GM23338 (cell line): ENCODE results near the gene APP. TPM values are rescaled to one million over a fixed set of nuclear protein-coding genes. Genes with fewer than 3 reads are reported as not detected.
A peak's percentile ranks its signal among the peaks of the same experiment; 100 is the strongest.

Experiments
- ATAC-seq: fragments of 200-7000 bp; cut with Tn5 transposase; 3 replicates; pipeline ENCODE4 v1.9.1; 2020
- DNase-seq: peaks from one replicate; pipeline ENCODE4 v3.0.0-alpha.2; 2015; ENCODE audit warnings: low spot score
- H2AFZ ChIP-seq: fragments of 200-600 bp; sonication (generic); 2 replicates; pipeline ENCODE4 v1.8.0; 2016; ENCODE audit warnings: antibody characterized with exemption, mild to moderate bottlenecking, moderate library complexity
- H3F3A ChIP-seq: fragments of 200-600 bp; sonication (generic); replicated peaks from 2 replicates; pipeline ENCODE4 v1.8.0; 2017; ENCODE audit warnings: antibody characterized with exemption, mixed run types, low read depth
- H3K27ac ChIP-seq: fragments of 200-600 bp; sonication (generic); 2 replicates; pipeline ENCODE4 v1.6.1; 2016; ENCODE audit warnings: low read depth
- H3K27me3 ChIP-seq: fragments of 200-600 bp; sonication (generic); 2 replicates; pipeline ENCODE4 v1.8.0; 2016; ENCODE audit warnings: mild to moderate bottlenecking, mixed run types, moderate library complexity; ENCODE audit not compliant: insufficient read depth
- H3K36me3 ChIP-seq: fragments of 200-600 bp; sonication (generic); 2 replicates; pipeline ENCODE4 v1.8.0; 2016; ENCODE audit warnings: mild to moderate bottlenecking; ENCODE audit not compliant: insufficient read depth
- H3K4me1 ChIP-seq: fragments of 200-600 bp; sonication (generic); 2 replicates; pipeline ENCODE4 v1.8.0; 2016; ENCODE audit warnings: mild to moderate bottlenecking, moderate library complexity; ENCODE audit not compliant: insufficient read depth
- H3K4me2 ChIP-seq: fragments of 200-600 bp; sonication (generic); 2 replicates; pipeline ENCODE4 v1.7.1; 2017; ENCODE audit warnings: mixed run types
- H3K4me3 ChIP-seq: fragments of 200-600 bp; sonication (generic); 2 replicates; pipeline ENCODE4 v1.6.1; 2016; ENCODE audit warnings: mixed run types
- H3K79me2 ChIP-seq: fragments of 200-600 bp; sonication (generic); replicated peaks from 2 replicates; pipeline ENCODE4 v1.8.0; 2017; ENCODE audit warnings: mild to moderate bottlenecking; ENCODE audit not compliant: insufficient read depth
- H3K9me2 ChIP-seq: fragments of 200-600 bp; sonication (generic); 2 replicates; pipeline ENCODE4 v1.8.0; 2017; ENCODE audit not compliant: insufficient read depth
- H4K20me1 ChIP-seq: fragments of 200-600 bp; sonication (generic); replicated peaks from 2 replicates; pipeline ENCODE4 v1.8.0; 2017; ENCODE audit warnings: mild to moderate bottlenecking; ENCODE audit not compliant: insufficient read depth
- H3K27ac Mint-ChIP-seq: 2 replicates; pipeline ENCODE4 v1.8.0; 2020; ENCODE audit warnings: inconsistent platforms, mild to moderate bottlenecking, moderate library complexity, mixed read lengths
- H3K27me3 Mint-ChIP-seq: 3 replicates; pipeline ENCODE4 v1.8.0; 2022; ENCODE audit warnings: low read depth, mild to moderate bottlenecking, moderate library complexity, mixed read lengths, inconsistent platforms; ENCODE audit not compliant: insufficient read depth, poor library complexity
- H3K36me3 Mint-ChIP-seq: 3 replicates; pipeline ENCODE4 v1.8.0; 2021; ENCODE audit warnings: low read depth, mild to moderate bottlenecking, inconsistent platforms, moderate library complexity, mixed read lengths
- H3K4me1 Mint-ChIP-seq: 3 replicates; pipeline ENCODE4 v1.8.0; 2020; ENCODE audit warnings: mild to moderate bottlenecking, inconsistent platforms, mixed read lengths
- H3K4me3 Mint-ChIP-seq: 3 replicates; pipeline ENCODE4 v1.8.0; 2021; ENCODE audit warnings: moderate library complexity, mild to moderate bottlenecking, inconsistent platforms, mixed read lengths
- H3K9me3 Mint-ChIP-seq: 3 replicates; pipeline ENCODE4 v1.8.0; 2020; ENCODE audit warnings: moderate library complexity, mild to moderate bottlenecking, inconsistent platforms, mixed read lengths
- CREB1 ChIP-seq: fragments of 250-450 bp; sonication (Bioruptor Pico); IDR thresholded peaks from 2 replicates; pipeline ENCODE4 v1.5.0; 2020; ENCODE audit warnings: low read depth, mild to moderate bottlenecking, moderate library complexity
- JUNB ChIP-seq: IDR thresholded peaks from one replicate; pipeline ENCODE4 v1.6.1; 2016; ENCODE audit warnings: antibody characterized with exemption; ENCODE audit not compliant: unreplicated experiment
- STAT1 ChIP-seq: IDR thresholded peaks from one replicate; pipeline ENCODE4 v1.6.1; 2016; ENCODE audit warnings: antibody characterized with exemption; ENCODE audit not compliant: unreplicated experiment
- polyA plus RNA-seq: library from polyadenylated mRNA; unstranded; fragments of >200 nt; fragmentation: Nextera tagmentation; extraction: Ambion mirVana; gene quantifications from 2 replicates; pipeline ENCODE4 v1.2.1, GENCODE V29; 2016
- total RNA-seq: library from RNA; depleted of rRNA; stranded (reverse); fragments of >200 nt; shearing (Covaris generic); gene quantifications from 2 replicates; pipeline ENCODE4 v1.2.3, GENCODE V29; 2014
- TF ChIP-seq, protein P1 (sequence below): IDR thresholded peaks from one replicate; pipeline ENCODE4 v1.6.1; 2018; ENCODE audit warnings: antibody characterized with exemption; ENCODE audit not compliant: unreplicated experiment
- TF ChIP-seq, protein P2 (sequence below): fragments of 250-450 bp; sonication (Bioruptor Pico); IDR thresholded peaks from 2 replicates; pipeline ENCODE4 v1.5.0; 2020; ENCODE audit warnings: mild to moderate bottlenecking, moderate library complexity

The APP gene
- total and polyA plus RNA-seq, 2 experiments from 2014 or later, result 69.4 to 444 TPM

DNA sequence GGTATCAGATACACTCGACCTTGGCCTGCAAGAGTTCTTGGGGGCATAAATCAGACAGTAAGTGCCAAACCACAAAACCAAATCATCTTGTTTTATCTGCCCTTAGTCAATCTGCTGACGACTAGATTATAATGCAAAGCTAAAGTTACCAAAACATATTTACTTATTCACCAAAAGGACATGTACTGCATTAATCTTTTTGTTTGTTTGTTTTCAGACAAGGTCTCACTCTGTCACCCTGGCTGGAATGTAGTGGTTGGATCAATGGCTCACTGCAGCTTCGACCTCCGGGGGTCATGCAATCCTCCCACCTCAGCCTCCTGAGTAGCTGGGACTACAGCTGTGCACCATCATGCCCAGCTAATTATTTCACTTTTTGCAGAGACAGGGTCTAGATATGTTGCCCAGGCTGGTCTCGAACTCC, 114.7 kb downstream of the APP start (continued):
- TF ChIP-seq, protein P1, sequence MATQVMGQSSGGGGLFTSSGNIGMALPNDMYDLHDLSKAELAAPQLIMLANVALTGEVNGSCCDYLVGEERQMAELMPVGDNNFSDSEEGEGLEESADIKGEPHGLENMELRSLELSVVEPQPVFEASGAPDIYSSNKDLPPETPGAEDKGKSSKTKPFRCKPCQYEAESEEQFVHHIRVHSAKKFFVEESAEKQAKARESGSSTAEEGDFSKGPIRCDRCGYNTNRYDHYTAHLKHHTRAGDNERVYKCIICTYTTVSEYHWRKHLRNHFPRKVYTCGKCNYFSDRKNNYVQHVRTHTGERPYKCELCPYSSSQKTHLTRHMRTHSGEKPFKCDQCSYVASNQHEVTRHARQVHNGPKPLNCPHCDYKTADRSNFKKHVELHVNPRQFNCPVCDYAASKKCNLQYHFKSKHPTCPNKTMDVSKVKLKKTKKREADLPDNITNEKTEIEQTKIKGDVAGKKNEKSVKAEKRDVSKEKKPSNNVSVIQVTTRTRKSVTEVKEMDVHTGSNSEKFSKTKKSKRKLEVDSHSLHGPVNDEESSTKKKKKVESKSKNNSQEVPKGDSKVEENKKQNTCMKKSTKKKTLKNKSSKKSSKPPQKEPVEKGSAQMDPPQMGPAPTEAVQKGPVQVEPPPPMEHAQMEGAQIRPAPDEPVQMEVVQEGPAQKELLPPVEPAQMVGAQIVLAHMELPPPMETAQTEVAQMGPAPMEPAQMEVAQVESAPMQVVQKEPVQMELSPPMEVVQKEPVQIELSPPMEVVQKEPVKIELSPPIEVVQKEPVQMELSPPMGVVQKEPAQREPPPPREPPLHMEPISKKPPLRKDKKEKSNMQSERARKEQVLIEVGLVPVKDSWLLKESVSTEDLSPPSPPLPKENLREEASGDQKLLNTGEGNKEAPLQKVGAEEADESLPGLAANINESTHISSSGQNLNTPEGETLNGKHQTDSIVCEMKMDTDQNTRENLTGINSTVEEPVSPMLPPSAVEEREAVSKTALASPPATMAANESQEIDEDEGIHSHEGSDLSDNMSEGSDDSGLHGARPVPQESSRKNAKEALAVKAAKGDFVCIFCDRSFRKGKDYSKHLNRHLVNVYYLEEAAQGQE, result no peak
- TF ChIP-seq, protein P2, sequence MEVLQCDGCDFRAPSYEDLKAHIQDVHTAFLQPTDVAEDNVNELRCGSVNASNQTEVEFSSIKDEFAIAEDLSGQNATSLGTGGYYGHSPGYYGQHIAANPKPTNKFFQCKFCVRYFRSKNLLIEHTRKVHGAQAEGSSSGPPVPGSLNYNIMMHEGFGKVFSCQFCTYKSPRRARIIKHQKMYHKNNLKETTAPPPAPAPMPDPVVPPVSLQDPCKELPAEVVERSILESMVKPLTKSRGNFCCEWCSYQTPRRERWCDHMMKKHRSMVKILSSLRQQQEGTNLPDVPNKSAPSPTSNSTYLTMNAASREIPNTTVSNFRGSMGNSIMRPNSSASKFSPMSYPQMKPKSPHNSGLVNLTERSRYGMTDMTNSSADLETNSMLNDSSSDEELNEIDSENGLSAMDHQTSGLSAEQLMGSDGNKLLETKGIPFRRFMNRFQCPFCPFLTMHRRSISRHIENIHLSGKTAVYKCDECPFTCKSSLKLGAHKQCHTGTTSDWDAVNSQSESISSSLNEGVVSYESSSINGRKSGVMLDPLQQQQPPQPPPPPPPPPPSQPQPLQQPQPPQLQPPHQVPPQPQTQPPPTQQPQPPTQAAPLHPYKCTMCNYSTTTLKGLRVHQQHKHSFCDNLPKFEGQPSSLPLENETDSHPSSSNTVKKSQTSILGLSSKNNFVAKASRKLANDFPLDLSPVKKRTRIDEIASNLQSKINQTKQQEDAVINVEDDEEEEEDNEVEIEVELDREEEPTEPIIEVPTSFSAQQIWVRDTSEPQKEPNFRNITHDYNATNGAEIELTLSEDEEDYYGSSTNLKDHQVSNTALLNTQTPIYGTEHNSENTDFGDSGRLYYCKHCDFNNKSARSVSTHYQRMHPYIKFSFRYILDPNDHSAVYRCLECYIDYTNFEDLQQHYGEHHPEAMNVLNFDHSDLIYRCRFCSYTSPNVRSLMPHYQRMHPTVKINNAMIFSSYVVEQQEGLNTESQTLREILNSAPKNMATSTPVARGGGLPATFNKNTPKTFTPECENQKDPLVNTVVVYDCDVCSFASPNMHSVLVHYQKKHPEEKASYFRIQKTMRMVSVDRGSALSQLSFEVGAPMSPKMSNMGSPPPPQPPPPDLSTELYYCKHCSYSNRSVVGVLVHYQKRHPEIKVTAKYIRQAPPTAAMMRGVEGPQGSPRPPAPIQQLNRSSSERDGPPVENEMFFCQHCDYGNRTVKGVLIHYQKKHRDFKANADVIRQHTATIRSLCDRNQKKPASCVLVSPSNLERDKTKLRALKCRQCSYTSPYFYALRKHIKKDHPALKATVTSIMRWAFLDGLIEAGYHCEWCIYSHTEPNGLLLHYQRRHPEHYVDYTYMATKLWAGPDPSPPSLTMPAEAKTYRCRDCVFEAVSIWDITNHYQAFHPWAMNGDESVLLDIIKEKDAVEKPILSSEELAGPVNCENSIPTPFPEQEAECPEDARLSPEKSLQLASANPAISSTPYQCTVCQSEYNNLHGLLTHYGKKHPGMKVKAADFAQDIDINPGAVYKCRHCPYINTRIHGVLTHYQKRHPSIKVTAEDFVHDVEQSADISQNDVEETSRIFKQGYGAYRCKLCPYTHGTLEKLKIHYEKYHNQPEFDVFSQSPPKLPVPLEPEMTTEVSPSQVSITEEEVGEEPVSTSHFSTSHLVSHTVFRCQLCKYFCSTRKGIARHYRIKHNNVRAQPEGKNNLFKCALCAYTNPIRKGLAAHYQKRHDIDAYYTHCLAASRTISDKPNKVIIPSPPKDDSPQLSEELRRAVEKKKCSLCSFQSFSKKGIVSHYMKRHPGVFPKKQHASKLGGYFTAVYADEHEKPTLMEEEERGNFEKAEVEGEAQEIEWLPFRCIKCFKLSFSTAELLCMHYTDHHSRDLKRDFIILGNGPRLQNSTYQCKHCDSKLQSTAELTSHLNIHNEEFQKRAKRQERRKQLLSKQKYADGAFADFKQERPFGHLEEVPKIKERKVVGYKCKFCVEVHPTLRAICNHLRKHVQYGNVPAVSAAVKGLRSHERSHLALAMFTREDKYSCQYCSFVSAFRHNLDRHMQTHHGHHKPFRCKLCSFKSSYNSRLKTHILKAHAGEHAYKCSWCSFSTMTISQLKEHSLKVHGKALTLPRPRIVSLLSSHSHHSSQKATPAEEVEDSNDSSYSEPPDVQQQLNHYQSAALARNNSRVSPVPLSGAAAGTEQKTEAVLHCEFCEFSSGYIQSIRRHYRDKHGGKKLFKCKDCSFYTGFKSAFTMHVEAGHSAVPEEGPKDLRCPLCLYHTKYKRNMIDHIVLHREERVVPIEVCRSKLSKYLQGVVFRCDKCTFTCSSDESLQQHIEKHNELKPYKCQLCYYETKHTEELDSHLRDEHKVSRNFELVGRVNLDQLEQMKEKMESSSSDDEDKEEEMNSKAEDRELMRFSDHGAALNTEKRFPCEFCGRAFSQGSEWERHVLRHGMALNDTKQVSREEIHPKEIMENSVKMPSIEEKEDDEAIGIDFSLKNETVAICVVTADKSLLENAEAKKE (CRISPR knock-in tag), result no peak
- no peak for TF ChIP-seq CREB1 (CRISPR knock-in tag)

DNA sequence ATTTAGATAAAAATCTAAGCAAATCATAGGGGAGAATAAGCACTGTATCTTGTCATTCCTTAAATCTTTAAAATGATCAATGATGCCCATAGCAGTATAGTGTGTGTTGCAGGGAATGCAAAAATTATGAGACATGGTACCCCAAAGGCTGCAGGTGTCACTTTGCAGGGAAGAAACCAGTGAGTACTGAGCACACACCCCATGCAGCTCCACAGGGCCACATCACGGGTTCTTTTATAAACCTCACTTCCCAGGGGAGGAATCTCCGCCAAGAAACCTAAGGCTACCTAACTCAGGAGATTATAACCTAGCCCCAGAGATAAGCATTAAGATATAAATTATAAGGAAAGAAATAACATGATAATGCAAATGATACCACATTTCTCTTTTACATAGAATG, 115.6 kb downstream of the APP start:
- H3K36me3 Mint-ChIP-seq, result peaks cover 15% of the 10 kb centered on the region
- H2AFZ ChIP-seq, result no peak overlapping the region
- H3K27me3 ChIP-seq, result no peaks in the 10 kb centered on the region
- no peaks in the 10 kb centered on the region for H3F3A ChIP-seq
- peaks cover 100% of the 10 kb centered on the region for H3K79me2 ChIP-seq
- no peak overlapping the region for H3K27ac ChIP-seq
- no peaks in the 10 kb centered on the region for H3K9me2 ChIP-seq
- H3K4me3 Mint-ChIP-seq, result no peak overlapping the region
- peaks cover 5% of the 10 kb centered on the region; the same call in 1 of the 2 replicates for H3K36me3 ChIP-seq
- TF ChIP-seq, protein P2 (CRISPR knock-in tag), result no peak
- TF ChIP-seq CREB1 (CRISPR knock-in tag), result no peak
- no peak for TF ChIP-seq STAT1
- TF ChIP-seq JUNB, result no peak
- no peak overlapping the region for H3K4me2 ChIP-seq
- no peak overlapping the region for H3K4me3 ChIP-seq
- peaks cover 58% of the 10 kb centered on the region for H3K4me1 Mint-ChIP-seq
- no peaks in the 10 kb centered on the region for H3K9me3 Mint-ChIP-seq
- H3K27me3 Mint-ChIP-seq, result no peaks in the 10 kb centered on the region
- H4K20me1 ChIP-seq, result peaks cover 28% of the 10 kb centered on the region
- H3K4me1 ChIP-seq, result peaks cover 41% of the 10 kb centered on the region
- peak; percentile 54 for ATAC-seq
- no peak for DNase-seq
- no peak overlapping the region for H3K27ac Mint-ChIP-seq
